ENCODE data around the gene CHMP1B. TPM values are rescaled to one million over a fixed set of nuclear protein-coding genes. Genes with fewer than 3 reads are reported as not detected.

The CHMP1B gene
- 58.7 and 66.0 TPM in 2 replicates for total RNA-seq

GRCh38 chr18:11851146-11851805 is at the start of gene CHMP1B:
Gene CHMP1B, plus strand, starts transcription at chr18:11851413. Its CDS starts 99 bp downstream, at chr18:11851512.

Other genes with a start within 250 kb of the CHMP1B start
- gene SLC35G4, start 241.8 kb upstream of the CHMP1B start, total RNA-seq: not detected in 2 replicates
- gene GNAL, start 162.1 kb upstream of the CHMP1B start, total RNA-seq: under 0.01 and 0.28 TPM in 2 replicates
- 23.6 and 31.0 TPM in 2 replicates for gene MPPE1, start 56.9 kb downstream of the CHMP1B start, total RNA-seq
- gene IMPA2, start 130.1 kb downstream of the CHMP1B start, total RNA-seq: 7.1 and 9.0 TPM in 2 replicates
- under 0.01 TPM in 1 of 2 replicates, not detected in the other for gene ANKRD62, start 242.4 kb downstream of the CHMP1B start, total RNA-seq

Data from regular cardiac myocyte (primary cell).